SK-N-SH treated with all-trans-retinoic acid at 6 μM for 48 hours (cell line): ENCODE measurements around the gene JARID2.

ENCODE experiments used
- ZFP3 ChIP-seq: fragments of 250-450 bp; sonication (Bioruptor Pico); IDR thresholded peaks from 2 replicates; pipeline ENCODE4 v1.5.0; 2020; ENCODE audit warnings: mild to moderate bottlenecking, moderate library complexity
- TF ChIP-seq, protein P1 (sequence below): fragments of 250-450 bp; sonication (Bioruptor Pico); IDR thresholded peaks from 2 replicates; pipeline ENCODE4 v1.8.0; 2020; ENCODE audit warnings: mild to moderate bottlenecking, moderate library complexity, borderline replicate concordance

DNA sequence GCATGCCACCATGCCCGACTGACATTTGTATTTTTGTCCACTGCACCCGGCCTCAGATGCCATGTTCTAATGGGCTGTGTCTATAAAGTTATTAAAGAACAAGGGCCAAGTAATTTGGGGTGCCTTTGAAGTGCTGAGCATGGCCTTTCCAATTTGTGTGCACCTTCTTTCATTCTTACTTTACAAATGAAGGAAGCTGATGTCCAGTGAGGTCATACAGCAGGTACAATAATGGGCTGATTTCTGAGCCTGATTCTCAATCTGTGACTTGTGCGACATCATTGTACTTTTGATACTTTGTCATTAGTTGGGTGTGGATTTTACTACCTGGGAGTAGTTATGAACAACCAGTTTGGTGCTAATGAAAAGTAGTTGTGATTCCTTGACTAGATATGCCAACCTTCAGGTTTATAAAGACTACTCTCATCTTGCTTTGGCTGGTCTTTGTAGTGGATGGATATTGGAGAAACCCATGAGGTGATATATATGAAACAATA lies 94.3 kb downstream of the JARID2 start:
- no peak for TF ChIP-seq ZFP3
- TF ChIP-seq, protein P1, sequence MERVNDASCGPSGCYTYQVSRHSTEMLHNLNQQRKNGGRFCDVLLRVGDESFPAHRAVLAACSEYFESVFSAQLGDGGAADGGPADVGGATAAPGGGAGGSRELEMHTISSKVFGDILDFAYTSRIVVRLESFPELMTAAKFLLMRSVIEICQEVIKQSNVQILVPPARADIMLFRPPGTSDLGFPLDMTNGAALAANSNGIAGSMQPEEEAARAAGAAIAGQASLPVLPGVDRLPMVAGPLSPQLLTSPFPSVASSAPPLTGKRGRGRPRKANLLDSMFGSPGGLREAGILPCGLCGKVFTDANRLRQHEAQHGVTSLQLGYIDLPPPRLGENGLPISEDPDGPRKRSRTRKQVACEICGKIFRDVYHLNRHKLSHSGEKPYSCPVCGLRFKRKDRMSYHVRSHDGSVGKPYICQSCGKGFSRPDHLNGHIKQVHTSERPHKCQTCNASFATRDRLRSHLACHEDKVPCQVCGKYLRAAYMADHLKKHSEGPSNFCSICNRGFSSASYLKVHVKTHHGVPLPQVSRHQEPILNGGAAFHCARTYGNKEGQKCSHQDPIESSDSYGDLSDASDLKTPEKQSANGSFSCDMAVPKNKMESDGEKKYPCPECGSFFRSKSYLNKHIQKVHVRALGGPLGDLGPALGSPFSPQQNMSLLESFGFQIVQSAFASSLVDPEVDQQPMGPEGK (CRISPR knock-in tag), result no peak
